Left cardiac atrium (tissue), 4 donors: ENCODE results near the gene YJU2. TPM values are rescaled to one million over a fixed set of nuclear protein-coding genes. Genes with fewer than 3 reads are reported as not detected.
A peak's percentile ranks its signal among the peaks of the same experiment; 100 is the strongest.
"Not testable (repeated sequence)": the region's sequence is repeated elsewhere in the genome, so short reads cannot be mapped to it uniquely, and the experiment has no call there.

Experiments
- ATAC-seq, 2 donors: fragments of 200-7000 bp; cut with Tn5 transposase; one replicate each; pipeline ENCODE4 v1.9.1; 2020; ENCODE audit warnings: mild to moderate bottlenecking in 2 of 2, moderate library complexity in 2 of 2
- DNase-seq: peaks from one replicate; pipeline ENCODE4 v3.0.0-alpha.2; 2020
- intact Hi-C, 2 donors: fragments of 100-400 bp; cut with DNase I; formaldehyde crosslinking; loops; one replicate each; pipeline versions ENCODE4 v1.14.1 to v1.15.1; 2022 to 2023
- total RNA-seq, 2 donors: library from RNA; stranded (reverse); fragmentation: NEBNext Ultra II Directional; extraction: Animal tissue kit (Norgen Biotek cat#: 25700); gene quantifications; one replicate each; pipeline ENCODE4 v1.2.1, GENCODE V29; 2021
- donor health status: DM: no; HTN: yes; CAD: no.
- donor health status: DM: no; HTN: yes; CAD: no; lungs with severe emphysema.
- donor health status: DM: yes; HTN: yes; CAD: no.
- donor health status: Dilated cardiomyopathy.

Gene YJU2
- total RNA-seq, 2 donors from 2014 or later: 8.5 to 11.8 TPM

GRCh38 chr19:4224470-4224869 lies 22.4 kb upstream of the YJU2 start:
- ATAC-seq (no peak), DNase-seq (no peak)
- intact Hi-C loops: no loop called here

GRCh38 chr19:4225885-4226284 lies 21.0 kb upstream of the YJU2 start:
- no peak for DNase-seq
- intact Hi-C loops: no loop called here

GRCh38 chr19:4227771-4228170 lies 19.1 kb upstream of the YJU2 start:
- DNase-seq: no peak
- intact Hi-C loops: no loop called here
- ATAC-seq: no peak

More at GRCh38 chr19:4225885-4226284, 21.0 kb upstream of the YJU2 start:
- ATAC-seq: no peak

GRCh38 chr19:4228765-4229178 lies 18.1 kb upstream of the YJU2 start:
- DNase-seq (no peak), ATAC-seq (no peak)
- intact Hi-C loops: no loop called here

- ATAC-seq (peak; percentile 27 to 36), DNase-seq (no peak)
- intact Hi-C loops: no loop called here
Observed at GRCh38 chr19:4229179-4229931, 17.5 kb upstream of the YJU2 start, which contains the start of gene EBI3. Gene EBI3, plus strand, starts transcription at chr19:4229523. Its CDS starts 28 bp downstream, at chr19:4229551.

GRCh38 chr19:4230237-4230636 lies 16.6 kb upstream of the YJU2 start:
- ATAC-seq, DNase-seq, intact Hi-C loops: not testable (repeated sequence)

GRCh38 chr19:4231521-4231920 lies 15.4 kb upstream of the YJU2 start:
- not testable (repeated sequence) for DNase-seq

GRCh38 chr19:4232139-4232538 lies 14.7 kb upstream of the YJU2 start:
- DNase-seq, intact Hi-C loops, ATAC-seq: not testable (repeated sequence)

More at GRCh38 chr19:4231521-4231920, 15.4 kb upstream of the YJU2 start:
- ATAC-seq, intact Hi-C loops: not testable (repeated sequence)

- intact Hi-C loops: no loop called here
- DNase-seq: no peak
- ATAC-seq: no peak
Observed at GRCh38 chr19:4232614-4233281, 14.1 kb upstream of the YJU2 start.

GRCh38 chr19:4233282-4233853 lies 13.5 kb upstream of the YJU2 start:
- peak; percentile 41 for DNase-seq
- ATAC-seq: peak in 1 of 2 donors; percentile 33

GRCh38 chr19:4234142-4234861 lies 12.6 kb upstream of the YJU2 start:
- ATAC-seq: no peak
- intact Hi-C loops: no loop called here
- no peak for DNase-seq

More at GRCh38 chr19:4233282-4233853, 13.5 kb upstream of the YJU2 start:
- intact Hi-C loops: no loop called here

- no peak for ATAC-seq
- intact Hi-C loops: no loop called here
- no peak for DNase-seq
Observed at GRCh38 chr19:4234862-4235201, 12.0 kb upstream of the YJU2 start.

GRCh38 chr19:4237510-4237909 lies 9.4 kb upstream of the YJU2 start:
- DNase-seq, intact Hi-C loops: not testable (repeated sequence)

GRCh38 chr19:4238831-4239230 lies 8.0 kb upstream of the YJU2 start:
- ATAC-seq (no peak), DNase-seq (no peak)
- intact Hi-C loops: no loop called here

More at GRCh38 chr19:4237510-4237909, 9.4 kb upstream of the YJU2 start:
- ATAC-seq: not testable (repeated sequence)

- intact Hi-C loops: no loop called here
- ATAC-seq (no peak), DNase-seq (no peak)
Observed at GRCh38 chr19:4241824-4242430, 5.0 kb upstream of the YJU2 start.

- ATAC-seq, DNase-seq, intact Hi-C loops: not testable (repeated sequence)
Observed at GRCh38 chr19:4245938-4246337, 942 bp upstream of the YJU2 start.

GRCh38 chr19:4256563-4256962 lies 9.7 kb downstream of the YJU2 start:
- intact Hi-C loops: no loop called here
- no peak for ATAC-seq
- no peak for DNase-seq

GRCh38 chr19:4257025-4257424 lies 10.1 kb downstream of the YJU2 start:
- intact Hi-C loops: no loop called here
- DNase-seq (no peak), ATAC-seq (no peak)

GRCh38 chr19:4258181-4258580 lies 11.3 kb downstream of the YJU2 start:
- intact Hi-C loops: no loop called here
- DNase-seq (no peak), ATAC-seq (no peak)
